DMS114 treated with DMSO at 0.1 percent for 48 hours (cell line): Measurements from ENCODE around the gene BEST1.

Experiments
- DNase-seq: peaks from one replicate; lab custom pipeline; 2025; ENCODE audit not compliant: unreplicated experiment; lab: John Stamatoyannopoulos, UW

Gene BEST1

GRCh38 chr11:62012832-62013461 lies 62.8 kb downstream of the BEST1 start:
- DNase-seq: no peak
